Endothelial cell (in vitro differentiated cells): ENCODE measurements around the gene SLC2A14. TPM values are rescaled to one million over a fixed set of nuclear protein-coding genes. Genes with fewer than 3 reads are reported as not detected.

Experiments
- DNase-seq: peaks from one replicate; pipeline ENCODE4 v3.0.0; 2021; ENCODE audit warnings: low spot score
- H3K27ac Mint-ChIP-seq: one replicate; pipeline ENCODE4 v1.8.0; 2021; ENCODE audit warnings: mixed read lengths, inconsistent platforms; ENCODE audit not compliant: unreplicated experiment
- H3K27me3 Mint-ChIP-seq: one replicate; pipeline ENCODE4 v1.8.0; 2021; ENCODE audit warnings: mild to moderate bottlenecking, moderate library complexity, mixed read lengths, inconsistent platforms; ENCODE audit not compliant: unreplicated experiment
- H3K36me3 Mint-ChIP-seq: one replicate; pipeline ENCODE4 v1.8.0; 2021; ENCODE audit warnings: mild to moderate bottlenecking, low read depth, mixed read lengths, inconsistent platforms; ENCODE audit not compliant: unreplicated experiment
- H3K4me1 Mint-ChIP-seq: one replicate; pipeline ENCODE4 v1.8.0; 2021; ENCODE audit warnings: mild to moderate bottlenecking, mixed read lengths, inconsistent platforms; ENCODE audit not compliant: unreplicated experiment
- H3K4me3 Mint-ChIP-seq: one replicate; pipeline ENCODE4 v1.8.0; 2021; ENCODE audit warnings: mild to moderate bottlenecking, mixed read lengths, inconsistent platforms; ENCODE audit not compliant: unreplicated experiment
- H3K9me3 Mint-ChIP-seq: one replicate; pipeline ENCODE4 v1.8.0; 2021; ENCODE audit warnings: mixed read lengths, inconsistent platforms; ENCODE audit not compliant: unreplicated experiment
- CTCF ChIP-seq: fragments of 200-600 bp; sonication (generic); IDR thresholded peaks from one replicate; pipeline ENCODE4 v1.5.0; 2021; ENCODE audit warnings: antibody characterized with exemption; ENCODE audit not compliant: unreplicated experiment
- total RNA-seq: library from RNA; stranded (reverse); fragmentation: NEBNext Ultra II Directional; extraction: Animal tissue kit (Norgen Biotek cat#: 25700); gene quantifications from one replicate; pipeline ENCODE4 v1.2.1, GENCODE V29; 2021; ENCODE audit not compliant: unreplicated experiment

SLC2A14 gene
- total RNA-seq, 1 donor from 2014 or later: 0.64 TPM

GRCh38 chr12:7769999-7770398 is 102.7 kb downstream of the SLC2A14 start:
- DNase-seq: no peak
- H3K4me1 Mint-ChIP-seq: peaks cover 4% of the 10 kb centered on the region

More at GRCh38 chr12:7769999-7770398, 102.7 kb downstream of the SLC2A14 start:
- Mint-ChIP-seq H3K36me3 (no peaks in the 10 kb centered on the region), H3K4me3 (no peak overlapping the region), H3K9me3 (no peaks in the 10 kb centered on the region), H3K27me3 (no peaks in the 10 kb centered on the region), H3K27ac (no peak overlapping the region)
- TF ChIP-seq CTCF: no peak

Other genes starting within 250 kb of the SLC2A14 start
- gene APOBEC1, start 207.0 kb downstream of the SLC2A14 start, total RNA-seq: not detected
- 77.7 TPM for gene GDF3, start 177.1 kb downstream of the SLC2A14 start, total RNA-seq
- 0.26 TPM for gene DPPA3, start 161.5 kb downstream of the SLC2A14 start, total RNA-seq
- gene CLEC4C, start 125.5 kb downstream of the SLC2A14 start, total RNA-seq: not detected
- gene NANOGNB, start 107.7 kb downstream of the SLC2A14 start, total RNA-seq: not detected
- 4.5 TPM for gene NANOG, start 83.5 kb downstream of the SLC2A14 start, total RNA-seq
- 562 TPM for gene SLC2A3, start 63.3 kb upstream of the SLC2A14 start, total RNA-seq
- gene FOXJ2, start 159.8 kb upstream of the SLC2A14 start, total RNA-seq: 42.7 TPM
- gene C3AR1, start 193.4 kb upstream of the SLC2A14 start, total RNA-seq: 0.49 TPM
- gene NECAP1, start 209.4 kb upstream of the SLC2A14 start, total RNA-seq: 21.7 TPM